ENCODE measurements around the gene PHKA1. TPM values are rescaled to one million over a fixed set of nuclear protein-coding genes. Genes with fewer than 3 reads are reported as not detected.
"Not testable (repeated sequence)": the region's sequence is repeated elsewhere in the genome, so short reads cannot be mapped to it uniquely, and the experiment has no call there.

PHKA1 gene
- total RNA-seq (2.1 TPM), polyA plus RNA-seq (14.1 TPM)
- long read RNA-seq, donor 1, result 0 reads
- long read RNA-seq, donor 2, full-length matches to known transcripts, result 1 of 1 reads
- long read RNA-seq, donor 2, partial matches to known transcripts, result 0 of 1 reads
- long read RNA-seq, donor 2, other reads (novel, unspliced or antisense), result 0 of 1 reads
- long read RNA-seq, donor 3, result 0 reads
- long read RNA-seq, donor 4, full-length matches to known transcripts, result 1 of 1 reads
- long read RNA-seq, donor 4, partial matches to known transcripts, result 0 of 1 reads
- long read RNA-seq, donor 4, other reads (novel, unspliced or antisense), result 0 of 1 reads
- long read RNA-seq, donor 5, result 0 reads
- long read RNA-seq, donor 6, result 0 reads
- long read RNA-seq, donor 7, result 0 reads
- long read RNA-seq, donor 8, result 0 reads
- long read RNA-seq, donor 9, result 0 reads
- long read RNA-seq, donor 10, result 0 reads

DNA sequence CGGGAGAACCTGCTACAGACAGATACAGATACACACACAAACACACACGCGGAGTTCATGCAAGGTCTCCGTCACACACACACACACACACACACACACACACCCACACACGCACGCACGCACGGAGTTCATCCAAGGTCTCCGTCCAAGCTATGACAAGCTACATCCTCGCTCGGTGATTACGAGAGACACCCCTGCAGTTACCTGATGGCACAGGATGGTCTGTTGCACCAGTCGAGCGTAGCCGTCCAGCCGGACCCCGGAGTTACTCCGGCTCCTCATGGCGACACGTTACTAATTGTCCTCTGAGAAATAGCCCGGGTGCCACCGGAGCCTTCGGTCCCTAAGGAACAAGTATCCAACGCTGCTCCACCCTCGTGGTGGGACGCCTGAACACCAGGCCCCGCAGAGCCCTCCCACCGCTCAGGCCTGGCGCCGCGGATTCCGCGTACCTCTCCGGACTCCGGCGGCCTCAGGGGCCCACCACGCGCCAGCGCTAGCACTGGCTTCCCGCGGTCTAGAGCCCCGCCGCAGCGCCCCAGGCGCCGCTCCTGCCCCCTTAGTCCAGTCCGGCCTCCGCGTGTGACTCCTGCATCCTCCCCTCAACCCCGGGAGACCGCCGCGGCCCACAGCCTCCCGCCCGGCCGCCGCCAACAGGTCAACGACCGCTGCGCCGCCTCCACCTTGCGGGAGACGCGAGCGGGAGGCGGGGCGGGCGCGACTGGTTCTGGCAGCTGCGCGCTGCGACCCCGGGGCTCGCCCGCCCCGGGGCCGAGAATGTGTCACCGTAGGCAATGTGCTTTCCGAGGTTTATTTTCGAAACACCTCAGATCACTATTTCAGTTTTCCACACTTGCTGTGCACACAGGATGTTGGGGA, at the start of gene PHKA1:
Gene PHKA1 (minus strand): TSS at position 708 of the 879 bp plus-strand sequence. CDS start 426 bp downstream, at position 282.
- peak within 1 kb of the TSS; percentile 20 to 39 for H3K4me3 ChIP-seq (ENCODE audit: low read length in 2 of 2)
- H3K27ac ChIP-seq (ENCODE audit: low read depth in 1 of 2, low read length in 1 of 2), result peak within 1 kb of the TSS in 1 of 2 donors; percentile 36
- peak in 2 of 9 donors; percentile 9 to 11 for DNase-seq (ENCODE audit: low read depth in 6 of 9, low spot score in 9 of 9)
- H3K36me3 ChIP-seq (ENCODE audit: control insufficient read depth in 2 of 2, insufficient read depth in 2 of 2, low read length in 1 of 2); H3K27me3 ChIP-seq (ENCODE audit: control insufficient read depth in 2 of 2, insufficient read depth in 1 of 2, low read length in 1 of 2); H3K9me3 ChIP-seq (ENCODE audit: control insufficient read depth in 2 of 2, insufficient read depth in 1 of 2, low read length in 1 of 2); H3K4me1 ChIP-seq (ENCODE audit: control insufficient read depth in 2 of 2, insufficient read depth in 2 of 2, low read length in 2 of 2): not testable (repeated sequence)
- 5% methylated on average over 80 of the region's 80 CpGs for WGBS

DNA sequence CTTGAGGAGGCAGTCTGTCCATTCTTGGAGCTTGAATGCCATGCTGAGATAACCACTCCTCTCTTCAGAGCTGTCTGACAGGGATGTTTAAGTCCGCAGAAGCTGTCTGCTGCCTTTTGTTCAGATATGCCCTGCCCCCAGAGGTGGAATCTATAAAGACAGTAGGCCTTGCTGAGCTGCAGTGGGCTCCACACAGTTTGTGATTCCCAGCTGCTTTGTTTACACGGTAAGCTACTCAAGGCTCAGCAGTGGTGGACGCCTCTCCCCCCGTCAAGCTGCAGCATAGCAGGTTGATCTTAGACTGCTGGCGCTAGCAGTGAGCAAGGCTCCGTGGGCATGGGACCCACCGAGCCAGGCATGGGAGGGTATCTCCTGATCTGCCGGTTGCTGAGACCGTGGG, 46.3 kb upstream of the PHKA1 start:
- H3K9me3 ChIP-seq (ENCODE audit: control insufficient read depth in 2 of 2, insufficient read depth in 1 of 2, low read length in 1 of 2); DNase-seq (ENCODE audit: low read depth in 6 of 9, low spot score in 9 of 9); H3K27me3 ChIP-seq (ENCODE audit: control insufficient read depth in 2 of 2, insufficient read depth in 1 of 2, low read length in 1 of 2); H3K4me3 ChIP-seq (ENCODE audit: low read length in 2 of 2); H3K4me1 ChIP-seq (ENCODE audit: control insufficient read depth in 2 of 2, insufficient read depth in 2 of 2, low read length in 2 of 2); H3K36me3 ChIP-seq (ENCODE audit: control insufficient read depth in 2 of 2, insufficient read depth in 2 of 2, low read length in 1 of 2); H3K27ac ChIP-seq (ENCODE audit: low read depth in 1 of 2, low read length in 1 of 2): not testable (repeated sequence)
- no CpG with 5 or more reads among the region's 9 CpGs for WGBS

DNA sequence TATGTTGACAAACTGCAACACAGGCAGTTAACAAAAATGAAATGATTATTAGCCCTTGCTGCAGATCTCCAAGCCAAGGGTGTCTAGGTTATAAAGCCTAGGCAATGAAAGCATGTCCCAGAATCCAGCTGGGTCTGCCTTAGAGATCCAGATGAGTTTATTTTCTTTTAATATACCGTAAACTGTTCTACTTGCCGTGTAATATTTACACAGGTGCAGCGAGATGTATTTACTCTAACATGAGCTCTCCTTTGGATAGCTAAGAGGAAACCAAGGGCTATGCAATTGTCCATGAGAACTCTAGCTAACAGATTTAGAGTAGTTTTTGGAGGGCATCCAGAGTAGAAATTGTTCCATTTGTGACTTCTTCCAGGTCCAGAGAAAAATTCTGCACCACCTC, 34.4 kb upstream of the PHKA1 start:
- WGBS, result no CpG with 5 or more reads among the region's 3 CpGs
- not testable (repeated sequence) for H3K27ac ChIP-seq (ENCODE audit: low read depth in 1 of 2, low read length in 1 of 2)

DNA sequence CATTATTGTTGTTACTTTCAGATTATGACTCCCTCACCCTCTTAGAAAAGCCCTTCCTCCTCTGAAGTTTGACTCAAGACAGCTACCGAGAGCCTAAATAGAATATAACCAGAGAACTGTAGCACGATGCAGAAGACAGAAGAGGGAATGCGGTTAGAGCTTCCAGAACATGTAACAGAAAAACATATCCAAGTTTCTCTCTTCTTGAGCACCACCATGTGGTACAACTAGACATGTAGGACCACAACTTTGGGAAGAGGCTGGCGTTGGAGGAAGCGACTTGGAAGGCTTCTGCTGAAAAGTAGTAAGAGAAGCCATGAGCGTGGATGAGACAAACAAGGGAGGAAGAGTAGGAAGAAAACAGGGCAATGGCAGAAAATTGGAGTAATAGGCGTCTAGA, 31.4 kb upstream of the PHKA1 start:
- DNase-seq (ENCODE audit: low read depth in 6 of 9, low spot score in 9 of 9); H3K36me3 ChIP-seq (ENCODE audit: control insufficient read depth in 2 of 2, insufficient read depth in 2 of 2, low read length in 1 of 2); H3K27ac ChIP-seq (ENCODE audit: low read depth in 1 of 2, low read length in 1 of 2); H3K4me3 ChIP-seq (ENCODE audit: low read length in 2 of 2); H3K9me3 ChIP-seq (ENCODE audit: control insufficient read depth in 2 of 2, insufficient read depth in 1 of 2, low read length in 1 of 2); H3K4me1 ChIP-seq (ENCODE audit: control insufficient read depth in 2 of 2, insufficient read depth in 2 of 2, low read length in 2 of 2); H3K27me3 ChIP-seq (ENCODE audit: control insufficient read depth in 2 of 2, insufficient read depth in 1 of 2, low read length in 1 of 2): not testable (repeated sequence)
- no CpG with 5 or more reads among the region's 7 CpGs for WGBS

More for the DNA sequence above, 34.4 kb upstream of the PHKA1 start:
- not testable (repeated sequence) for H3K9me3 ChIP-seq (ENCODE audit: control insufficient read depth in 2 of 2, insufficient read depth in 1 of 2, low read length in 1 of 2); H3K27me3 ChIP-seq (ENCODE audit: control insufficient read depth in 2 of 2, insufficient read depth in 1 of 2, low read length in 1 of 2); H3K36me3 ChIP-seq (ENCODE audit: control insufficient read depth in 2 of 2, insufficient read depth in 2 of 2, low read length in 1 of 2); H3K4me1 ChIP-seq (ENCODE audit: control insufficient read depth in 2 of 2, insufficient read depth in 2 of 2, low read length in 2 of 2); DNase-seq (ENCODE audit: low read depth in 6 of 9, low spot score in 9 of 9); H3K4me3 ChIP-seq (ENCODE audit: low read length in 2 of 2)

DNA sequence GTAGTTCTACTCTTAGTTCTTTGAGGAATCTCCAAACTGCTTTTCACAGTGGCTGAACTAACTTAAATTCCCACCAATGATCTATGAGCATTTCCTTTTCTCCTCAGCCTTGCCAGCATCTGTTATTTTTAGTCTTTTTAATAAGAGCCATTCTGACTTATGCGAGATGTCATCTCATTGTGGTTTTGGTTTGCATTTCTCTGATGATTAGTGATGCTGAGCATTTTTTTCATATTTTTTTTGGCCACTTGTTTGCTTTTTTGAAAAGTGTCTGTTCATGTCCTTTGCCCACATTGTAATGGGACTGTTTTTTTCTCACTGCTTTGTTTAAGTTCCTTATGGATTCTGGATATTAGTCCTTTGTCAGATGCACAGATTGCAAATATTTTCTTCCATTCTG, 21.5 kb upstream of the PHKA1 start:
- WGBS, result 55% methylated on average over 1 of the region's 1 CpG
- Histone ChIP-seq H3K4me1 (ENCODE audit: control insufficient read depth in 2 of 2, insufficient read depth in 2 of 2, low read length in 2 of 2) (no peaks in the 10 kb centered on the region), H3K9me3 (ENCODE audit: control insufficient read depth in 2 of 2, insufficient read depth in 1 of 2, low read length in 1 of 2) (no peaks in the 10 kb centered on the region), H3K4me3 (ENCODE audit: low read length in 2 of 2) (no peak overlapping the region), H3K27me3 (ENCODE audit: control insufficient read depth in 2 of 2, insufficient read depth in 1 of 2, low read length in 1 of 2) (no peaks in the 10 kb centered on the region), H3K27ac (ENCODE audit: low read depth in 1 of 2, low read length in 1 of 2) (no peak overlapping the region), H3K36me3 (ENCODE audit: control insufficient read depth in 2 of 2, insufficient read depth in 2 of 2, low read length in 1 of 2) (no peaks in the 10 kb centered on the region)
- DNase-seq (ENCODE audit: low read depth in 6 of 9, low spot score in 9 of 9), result no peak

DNA sequence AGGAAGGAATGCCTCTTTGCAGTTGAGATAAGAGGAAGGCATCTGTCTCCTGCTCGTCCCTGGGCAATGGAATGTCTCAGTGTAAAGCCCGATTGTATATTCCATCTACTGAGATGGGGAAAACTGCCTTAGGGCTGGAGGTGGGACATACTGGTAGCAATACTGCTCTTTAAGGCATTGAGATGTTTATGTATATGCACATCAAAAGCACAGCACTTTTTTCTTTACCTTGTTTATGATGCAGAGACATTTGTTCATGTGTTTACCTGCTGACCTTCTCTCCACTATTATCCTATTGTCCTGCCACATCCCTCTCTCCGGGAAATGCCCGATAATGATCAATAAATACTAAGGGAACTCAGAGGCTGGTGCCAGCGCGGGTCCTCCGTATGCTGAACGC, 19.5 kb upstream of the PHKA1 start:
- 65% methylated on average over 8 of the region's 8 CpGs for WGBS
- not testable (repeated sequence) for DNase-seq (ENCODE audit: low read depth in 6 of 9, low spot score in 9 of 9); H3K4me1 ChIP-seq (ENCODE audit: control insufficient read depth in 2 of 2, insufficient read depth in 2 of 2, low read length in 2 of 2); H3K9me3 ChIP-seq (ENCODE audit: control insufficient read depth in 2 of 2, insufficient read depth in 1 of 2, low read length in 1 of 2); H3K36me3 ChIP-seq (ENCODE audit: control insufficient read depth in 2 of 2, insufficient read depth in 2 of 2, low read length in 1 of 2); H3K27ac ChIP-seq (ENCODE audit: low read depth in 1 of 2, low read length in 1 of 2); H3K27me3 ChIP-seq (ENCODE audit: control insufficient read depth in 2 of 2, insufficient read depth in 1 of 2, low read length in 1 of 2); H3K4me3 ChIP-seq (ENCODE audit: low read length in 2 of 2)

DNA sequence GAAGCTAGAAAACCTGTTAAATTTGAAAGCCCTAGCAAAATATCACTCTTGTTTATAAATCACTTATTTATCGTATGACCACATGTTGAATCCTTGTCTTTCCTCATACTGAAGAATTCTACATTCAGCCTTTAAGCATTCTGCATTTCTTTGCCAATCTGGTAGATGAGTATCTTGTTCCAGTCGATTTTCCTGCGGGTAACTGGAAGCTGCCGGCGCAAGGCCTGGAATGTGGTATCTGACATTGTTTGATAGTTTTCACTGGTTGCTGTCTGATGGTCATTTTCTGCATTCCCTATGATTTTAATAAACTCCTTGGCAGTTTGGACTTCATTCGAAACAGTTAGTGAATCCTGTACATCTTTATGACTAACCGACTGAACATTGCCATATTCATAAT, 13.7 kb upstream of the PHKA1 start:
- H3K27ac ChIP-seq (ENCODE audit: low read depth in 1 of 2, low read length in 1 of 2), result no peak overlapping the region
- no peak for DNase-seq (ENCODE audit: low read depth in 6 of 9, low spot score in 9 of 9)
- H3K36me3 ChIP-seq (ENCODE audit: control insufficient read depth in 2 of 2, insufficient read depth in 2 of 2, low read length in 1 of 2), result no peaks in the 10 kb centered on the region
- no peak overlapping the region for H3K4me3 ChIP-seq (ENCODE audit: low read length in 2 of 2)
- H3K27me3 ChIP-seq (ENCODE audit: control insufficient read depth in 2 of 2, insufficient read depth in 1 of 2, low read length in 1 of 2), result no peaks in the 10 kb centered on the region
- H3K4me1 ChIP-seq (ENCODE audit: control insufficient read depth in 2 of 2, insufficient read depth in 2 of 2, low read length in 2 of 2), result no peaks in the 10 kb centered on the region
- 94% methylated on average over 7 of the region's 7 CpGs for WGBS
- no peaks in the 10 kb centered on the region for H3K9me3 ChIP-seq (ENCODE audit: control insufficient read depth in 2 of 2, insufficient read depth in 1 of 2, low read length in 1 of 2)

DNA sequence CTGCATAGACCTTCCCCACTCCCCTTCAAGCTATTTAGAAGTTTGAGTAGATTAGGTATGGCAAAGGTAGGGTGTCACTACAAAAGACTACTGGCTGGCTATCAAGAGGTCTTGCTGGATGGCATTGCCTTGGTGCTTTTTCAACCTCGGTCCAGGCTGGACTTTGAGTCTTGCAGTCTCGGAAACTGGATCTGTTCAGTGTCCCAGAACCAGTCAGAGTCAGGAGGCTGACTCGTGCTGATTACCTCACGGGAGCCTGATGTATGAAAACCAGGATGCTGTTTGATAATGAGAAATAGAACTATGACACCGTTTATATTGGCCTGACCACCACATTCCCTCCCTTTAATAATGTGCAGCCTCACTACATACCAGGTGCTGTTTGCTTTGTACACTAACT, 2.7 kb upstream of the PHKA1 start:
- H3K4me1 ChIP-seq (ENCODE audit: control insufficient read depth in 2 of 2, insufficient read depth in 2 of 2, low read length in 2 of 2), result peaks cover 0 to 4% of the 10 kb centered on the region in 2 donors
- WGBS, result 85% methylated on average over 5 of the region's 5 CpGs
- H3K27me3 ChIP-seq (ENCODE audit: control insufficient read depth in 2 of 2, insufficient read depth in 1 of 2, low read length in 1 of 2), result peaks cover 0 to 10% of the 10 kb centered on the region in 2 donors
- no peak overlapping the region for H3K27ac ChIP-seq (ENCODE audit: low read depth in 1 of 2, low read length in 1 of 2)
- H3K36me3 ChIP-seq (ENCODE audit: control insufficient read depth in 2 of 2, insufficient read depth in 2 of 2, low read length in 1 of 2), result no peaks in the 10 kb centered on the region
- no peak overlapping the region for H3K4me3 ChIP-seq (ENCODE audit: low read length in 2 of 2)
- no peak for DNase-seq (ENCODE audit: low read depth in 6 of 9, low spot score in 9 of 9)
- no peaks in the 10 kb centered on the region for H3K9me3 ChIP-seq (ENCODE audit: control insufficient read depth in 2 of 2, insufficient read depth in 1 of 2, low read length in 1 of 2)

DNA sequence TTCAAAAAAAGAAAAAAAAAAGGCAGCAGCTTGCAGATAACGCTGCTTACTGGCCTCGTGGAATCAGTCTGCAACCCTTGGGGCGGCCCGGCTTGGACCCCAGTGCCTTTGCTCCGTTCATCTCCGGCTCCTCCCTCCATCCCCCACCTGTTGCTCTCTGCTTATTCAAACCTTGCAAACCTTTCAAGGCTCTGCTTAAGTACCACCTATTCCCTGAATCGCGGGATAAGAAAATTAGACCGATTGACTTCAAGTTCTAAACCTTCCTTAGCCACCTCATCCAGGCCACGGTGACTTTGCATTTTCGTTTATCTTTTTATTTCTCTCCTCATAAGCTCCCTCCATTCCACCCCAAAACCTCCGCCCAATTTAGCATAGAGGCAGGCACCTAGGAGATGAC, 1.4 kb upstream of the PHKA1 start:
- no peak overlapping the region for H3K4me3 ChIP-seq (ENCODE audit: low read length in 2 of 2)
- 90% methylated on average over 12 of the region's 12 CpGs for WGBS
- H3K27ac ChIP-seq (ENCODE audit: low read depth in 1 of 2, low read length in 1 of 2), result no peak overlapping the region
- peaks cover 0 to 10% of the 10 kb centered on the region in 2 donors for H3K27me3 ChIP-seq (ENCODE audit: control insufficient read depth in 2 of 2, insufficient read depth in 1 of 2, low read length in 1 of 2)
- H3K4me1 ChIP-seq (ENCODE audit: control insufficient read depth in 2 of 2, insufficient read depth in 2 of 2, low read length in 2 of 2), result peaks cover 0 to 4% of the 10 kb centered on the region in 2 donors
- no peaks in the 10 kb centered on the region for H3K9me3 ChIP-seq (ENCODE audit: control insufficient read depth in 2 of 2, insufficient read depth in 1 of 2, low read length in 1 of 2)
- no peak for DNase-seq (ENCODE audit: low read depth in 6 of 9, low spot score in 9 of 9)
- no peaks in the 10 kb centered on the region for H3K36me3 ChIP-seq (ENCODE audit: control insufficient read depth in 2 of 2, insufficient read depth in 2 of 2, low read length in 1 of 2)

All from thymus (tissue), 14 donors.